Sigmoid colon (tissue), 4 donors: ENCODE results near the gene FAM174C.

Experiments
- CTCF ChIP-seq, 4 experiments: fragments of 450-650 bp in 3 of 4; fragments of 200-600 bp in 1 of 4; IDR thresholded peaks; one replicate each; pipeline ENCODE4 v1.5.1; 2016 to 2019; ENCODE audit warnings: antibody characterized with exemption in 4 of 4, mild to moderate bottlenecking in 3 of 4, moderate library complexity in 2 of 4
- EP300 ChIP-seq, 4 donors: sonication (generic); formaldehyde crosslinking; IDR thresholded peaks; one replicate each; pipeline ENCODE4 v1.6.1; 2017; ENCODE audit warnings: antibody characterized with exemption in 4 of 4
- POLR2A ChIP-seq, 2 donors: fragments of 450-650 bp; IDR thresholded peaks; one replicate each; pipeline ENCODE4 v1.6.1; 2016; ENCODE audit warnings: antibody characterized with exemption in 2 of 2, mild to moderate bottlenecking in 2 of 2, moderate library complexity in 2 of 2

DNA sequence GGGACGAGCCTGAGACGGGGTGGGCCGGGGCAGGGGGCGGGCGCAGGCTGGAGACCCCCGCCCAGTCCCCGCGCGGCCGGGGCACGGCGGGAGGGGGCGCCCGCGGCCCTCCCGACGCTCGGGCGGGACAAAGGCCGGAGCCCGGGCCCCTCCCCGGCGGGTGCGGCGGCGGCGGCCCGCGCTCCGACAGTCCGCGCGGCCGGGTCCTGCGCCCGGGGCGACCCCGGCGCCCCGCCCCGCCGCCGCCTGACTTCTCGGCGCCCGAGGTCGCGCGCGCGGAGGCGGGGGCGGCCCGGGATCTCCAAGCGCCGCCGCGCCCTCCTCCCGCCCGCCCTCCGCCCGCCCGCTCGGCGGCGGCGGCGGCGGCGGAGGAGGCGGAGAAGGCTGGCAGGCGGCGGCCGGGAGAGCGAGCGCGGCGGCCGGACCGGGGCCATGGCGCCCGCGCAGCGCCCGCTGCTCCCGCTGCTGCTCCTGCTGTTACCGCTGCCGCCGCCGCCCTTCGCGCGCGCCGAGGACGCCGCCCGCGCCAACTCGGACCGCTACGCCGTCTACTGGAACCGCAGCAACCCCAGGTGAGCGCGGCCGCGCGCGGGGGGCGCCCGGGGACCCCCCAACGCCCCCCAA lies 10.5 kb downstream of the FAM174C start, which contains the start of gene EFNA2:
- TF ChIP-seq CTCF (IDR thresholded peaks at IDR 0.05) (no peak), POLR2A (IDR thresholded peaks at IDR 0.05) (no peak), EP300 (IDR thresholded peaks at IDR 0.05) (no peak)
